Activated naive CD8-positive, alpha-beta T cell treated with anti-CD3 and anti-CD28 coated beads, Interleukin-2, amount 50 U/mL, for 16 hours (primary cell): Measurements from ENCODE around the gene STT3B.
"Not testable (repeated sequence)": the region's sequence is repeated elsewhere in the genome, so short reads cannot be mapped to it uniquely, and the experiment has no call there.

Experiments used
- DNase-seq: peaks from one replicate; pipeline ENCODE4 v3.0.0-alpha.2; 2020; ENCODE audit warnings: low read depth, low spot score

STT3B gene

GRCh38 chr3:31600431-31600830 is 67.7 kb downstream of the STT3B start:
- no peak for DNase-seq

GRCh38 chr3:31605333-31605732 is 72.6 kb downstream of the STT3B start:
- not testable (repeated sequence) for DNase-seq

DNA sequence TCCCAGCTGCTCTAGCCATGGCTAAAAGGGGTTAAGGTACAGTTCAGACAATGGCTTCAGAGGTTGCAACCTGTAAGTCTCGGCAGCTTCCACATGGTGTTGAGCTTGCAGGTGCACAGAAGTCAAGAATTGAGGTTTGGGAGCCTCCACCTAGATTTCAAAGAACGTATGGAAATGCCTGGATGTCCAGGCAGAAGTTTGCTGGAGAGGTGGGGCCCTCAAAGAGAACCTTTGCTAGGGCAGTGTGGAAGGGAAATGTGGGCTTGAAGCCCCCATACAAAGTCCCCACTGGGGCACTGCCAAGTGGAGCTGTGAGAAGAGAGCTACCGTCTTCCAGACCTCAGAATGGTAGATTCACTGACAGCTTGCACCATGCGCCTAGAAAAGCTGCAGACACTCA is 73.7 kb downstream of the STT3B start:
- no peak for DNase-seq

DNA sequence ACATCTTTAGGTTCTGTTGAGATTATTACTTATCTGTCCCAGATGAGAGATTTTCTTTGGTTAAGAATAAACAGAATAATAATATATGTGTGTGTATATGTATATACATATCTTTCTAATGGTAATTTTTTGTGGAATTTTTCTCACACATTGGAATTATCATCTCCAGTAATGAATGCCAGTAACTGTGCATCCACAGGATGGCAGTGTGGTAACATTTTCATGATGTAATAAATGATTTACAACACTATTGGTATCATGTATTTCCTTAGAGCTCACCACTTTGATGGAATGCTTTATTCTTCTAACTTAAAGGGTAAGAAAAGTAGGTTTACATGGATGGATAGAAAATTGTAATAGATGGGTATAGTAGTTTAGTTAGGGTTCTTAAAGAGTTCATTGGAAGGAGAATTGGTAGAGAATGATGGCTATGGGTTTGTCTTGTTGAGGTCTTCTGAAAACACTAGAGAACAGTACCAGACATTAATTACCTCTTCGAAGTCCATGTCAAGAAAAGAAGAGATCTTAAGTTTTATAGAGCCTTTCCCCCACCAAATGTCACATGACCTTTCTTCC is 78.1 kb downstream of the STT3B start:
- DNase-seq: no peak

DNA sequence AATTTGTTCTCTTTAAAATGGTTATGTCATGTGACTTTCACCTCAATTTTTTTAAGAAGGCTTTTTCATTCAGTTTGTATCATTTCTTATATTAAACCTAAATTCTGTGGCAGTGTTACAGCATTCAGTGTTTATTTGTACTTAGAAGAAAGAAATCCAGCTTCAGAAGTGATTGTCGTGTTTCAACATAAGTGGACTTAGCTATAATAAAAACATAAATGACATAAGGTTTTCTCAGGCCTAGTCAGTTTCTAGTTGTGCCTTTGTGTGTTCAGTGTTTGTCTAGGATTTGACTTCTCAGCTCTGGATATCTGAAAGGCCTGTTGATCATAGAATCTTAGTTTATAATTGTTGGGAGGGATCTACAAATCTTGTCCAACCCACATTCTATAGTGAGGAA is 80.5 kb downstream of the STT3B start:
- no peak for DNase-seq

DNA sequence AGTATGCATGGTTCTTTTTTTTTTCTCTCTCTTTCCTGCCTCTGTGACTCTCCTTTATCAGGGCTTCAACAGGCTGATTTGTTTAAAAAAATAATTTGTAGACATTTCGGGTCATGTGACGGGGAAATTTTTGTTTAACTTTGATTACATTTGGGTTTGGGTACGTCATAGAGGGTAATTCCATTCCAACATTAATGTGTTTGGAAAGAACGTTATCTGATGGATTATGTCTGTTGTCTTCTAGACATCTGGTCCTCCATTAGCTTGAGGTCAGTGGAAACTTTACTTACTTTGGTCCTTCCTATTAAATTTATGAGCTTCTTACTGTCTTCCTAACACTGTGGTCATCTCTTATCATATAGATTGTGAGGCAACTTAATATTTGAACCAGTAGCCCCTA is 80.9 kb downstream of the STT3B start:
- DNase-seq: no peak

DNA sequence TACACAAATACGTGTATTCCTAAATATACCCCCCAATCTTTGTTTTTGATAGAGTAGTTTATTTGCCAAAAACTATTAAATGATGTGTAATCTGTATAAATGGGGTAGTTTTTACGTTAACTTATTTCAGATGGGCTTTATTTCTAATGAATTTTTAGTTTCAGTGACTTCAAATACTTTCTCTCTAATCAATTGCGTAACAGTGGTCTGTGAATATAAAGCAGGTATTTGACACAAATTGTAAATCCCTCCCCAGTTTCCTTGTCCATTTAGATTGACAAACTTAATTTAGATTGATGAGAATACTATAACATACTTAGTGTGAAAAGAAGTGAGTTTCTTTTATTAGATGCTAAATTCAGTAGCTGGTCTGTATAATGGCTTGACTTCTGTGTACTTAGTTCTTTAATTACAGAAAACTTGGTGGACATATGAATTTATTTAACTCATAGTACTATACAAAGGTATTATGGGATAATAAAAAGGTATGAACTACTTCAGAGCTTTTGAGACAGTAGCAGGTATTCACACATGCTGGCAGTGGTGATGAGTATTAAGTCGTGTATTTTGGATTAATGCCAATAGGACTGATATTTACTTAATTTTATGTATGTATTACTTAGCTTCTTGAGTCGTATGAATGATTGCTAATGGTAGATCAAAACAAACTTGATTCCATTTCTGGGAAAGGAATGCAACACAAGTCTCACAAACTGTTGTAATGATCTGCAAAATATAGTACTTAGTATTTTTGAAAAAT is 81.6 kb downstream of the STT3B start:
- no peak for DNase-seq

- DNase-seq: no peak
Observed at GRCh38 chr3:31615071-31615875, 82.5 kb downstream of the STT3B start.

GRCh38 chr3:31616711-31617110 is 84.0 kb downstream of the STT3B start:
- DNase-seq: no peak

- no peak for DNase-seq
Observed at GRCh38 chr3:31620656-31621055, 87.9 kb downstream of the STT3B start.

- DNase-seq: no peak
Observed at GRCh38 chr3:31621314-31621713, 88.6 kb downstream of the STT3B start.

DNA sequence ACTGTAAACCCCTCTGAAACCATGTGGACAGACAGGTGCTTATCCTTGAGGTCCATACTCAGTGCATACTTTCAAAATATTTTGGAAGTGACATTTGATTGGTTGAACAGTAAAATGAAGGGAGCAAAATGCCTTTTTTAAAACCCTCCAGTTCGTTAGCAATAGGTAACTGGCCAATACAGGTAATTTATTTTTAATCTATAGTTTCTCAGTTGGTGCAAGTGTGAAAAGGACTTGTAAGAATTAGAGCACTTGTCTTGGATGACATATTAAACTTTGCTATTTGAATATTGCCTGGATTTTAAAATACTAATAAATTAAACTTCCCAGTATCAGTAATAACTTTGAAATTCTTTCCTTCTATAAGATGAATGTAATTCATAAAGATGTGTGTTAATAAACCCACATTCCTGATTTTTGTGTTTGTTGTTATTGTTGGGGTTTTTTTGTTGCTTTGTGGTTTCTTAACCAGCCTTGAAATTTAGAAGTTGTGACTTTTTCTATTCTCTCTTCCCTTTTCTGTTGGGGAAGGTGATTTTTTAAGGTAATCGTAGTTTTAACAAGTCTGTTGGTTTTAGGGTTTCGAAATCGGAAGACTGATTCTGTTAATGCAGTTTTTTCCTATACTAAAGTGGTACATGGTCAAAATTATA is 90.0 kb downstream of the STT3B start:
- no peak for DNase-seq

DNA sequence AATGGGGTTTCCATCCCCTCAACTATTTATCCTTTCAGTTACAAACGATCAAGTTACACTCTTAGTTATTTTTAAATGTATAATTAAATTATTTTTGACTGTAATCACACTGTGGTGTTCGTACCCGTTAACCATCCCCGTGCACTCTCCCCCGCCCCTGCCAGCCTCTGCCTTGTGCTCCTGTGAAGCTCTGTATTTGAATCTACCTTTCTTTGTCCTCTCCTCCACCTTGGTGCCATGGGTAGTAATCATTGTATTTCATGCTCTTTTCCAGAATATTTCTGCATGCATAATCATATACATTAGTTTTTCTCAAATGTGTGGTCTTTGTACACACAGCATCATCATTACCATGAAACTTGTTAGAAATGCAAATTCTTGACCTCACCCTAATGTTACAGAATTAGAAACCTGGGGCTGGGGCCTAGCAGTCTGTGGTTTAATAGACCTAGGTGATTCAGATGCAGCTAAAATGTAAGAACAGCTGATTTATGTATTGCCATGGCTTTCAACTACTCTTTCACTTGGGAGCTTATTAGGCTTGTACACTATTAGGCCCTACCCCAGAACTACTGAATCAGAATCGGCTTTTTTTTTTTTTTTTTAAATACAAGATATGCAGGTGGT is 91.5 kb downstream of the STT3B start:
- no peak for DNase-seq

DNA sequence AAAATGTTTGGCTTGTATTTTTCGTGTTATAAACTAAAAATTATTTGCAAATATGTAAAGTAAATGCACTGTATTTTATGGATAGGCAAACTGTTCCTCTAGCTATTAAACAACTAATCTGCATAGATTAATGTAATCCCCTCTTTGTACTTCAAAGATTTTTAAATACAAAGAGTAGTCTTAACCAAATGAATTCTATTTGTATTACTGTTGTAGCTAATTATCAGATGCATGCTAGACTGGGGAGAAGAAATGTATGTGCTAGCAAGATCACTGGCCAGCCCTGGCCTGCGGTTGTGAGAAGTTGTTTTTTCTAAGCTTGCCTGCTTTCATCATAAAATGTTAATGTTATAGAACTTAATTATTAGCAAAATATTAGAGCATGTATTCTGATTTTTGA is 92.6 kb downstream of the STT3B start:
- no peak for DNase-seq

DNA sequence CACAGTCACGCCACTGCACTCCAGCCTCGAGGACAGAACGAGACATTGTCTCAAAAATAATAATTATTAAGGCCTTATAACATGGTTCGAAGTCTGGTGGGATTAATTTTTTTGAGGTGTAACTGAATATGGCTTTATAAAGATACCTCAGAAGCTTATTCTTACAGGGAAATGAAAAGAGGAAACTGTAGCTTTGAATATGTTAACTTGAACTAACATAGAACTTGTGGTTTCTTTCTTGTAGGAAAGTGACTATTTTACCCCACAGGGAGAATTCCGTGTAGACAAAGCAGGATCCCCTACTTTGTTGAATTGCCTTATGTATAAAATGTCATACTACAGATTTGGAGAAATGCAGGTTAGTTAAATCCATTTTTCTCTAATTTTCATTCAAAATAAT is 96.3 kb downstream of the STT3B start:
- DNase-seq: no peak

DNA sequence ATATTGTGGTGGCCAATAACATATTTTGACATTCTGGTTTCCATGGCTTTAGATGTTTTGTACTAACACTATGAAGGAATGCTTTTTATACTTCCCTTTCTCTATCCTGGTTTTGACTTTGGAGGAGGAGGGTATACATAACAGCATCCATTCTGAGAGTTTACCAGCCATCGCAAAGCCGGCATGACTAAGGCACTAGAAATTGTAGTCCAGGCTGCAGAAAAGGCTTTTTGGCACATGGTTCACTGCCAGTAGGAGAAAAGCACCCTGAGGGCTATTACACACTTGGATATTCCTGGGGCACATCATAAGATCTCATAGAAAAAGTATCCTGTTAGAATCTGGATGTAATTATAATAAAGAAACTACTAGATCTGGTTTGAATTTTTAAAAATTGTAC is 101.8 kb downstream of the STT3B start:
- DNase-seq: no peak

GRCh38 chr3:31635545-31635944 is 102.8 kb downstream of the STT3B start:
- no peak for DNase-seq

- DNase-seq: no peak
Observed at GRCh38 chr3:31636049-31636448, 103.3 kb downstream of the STT3B start.

DNA sequence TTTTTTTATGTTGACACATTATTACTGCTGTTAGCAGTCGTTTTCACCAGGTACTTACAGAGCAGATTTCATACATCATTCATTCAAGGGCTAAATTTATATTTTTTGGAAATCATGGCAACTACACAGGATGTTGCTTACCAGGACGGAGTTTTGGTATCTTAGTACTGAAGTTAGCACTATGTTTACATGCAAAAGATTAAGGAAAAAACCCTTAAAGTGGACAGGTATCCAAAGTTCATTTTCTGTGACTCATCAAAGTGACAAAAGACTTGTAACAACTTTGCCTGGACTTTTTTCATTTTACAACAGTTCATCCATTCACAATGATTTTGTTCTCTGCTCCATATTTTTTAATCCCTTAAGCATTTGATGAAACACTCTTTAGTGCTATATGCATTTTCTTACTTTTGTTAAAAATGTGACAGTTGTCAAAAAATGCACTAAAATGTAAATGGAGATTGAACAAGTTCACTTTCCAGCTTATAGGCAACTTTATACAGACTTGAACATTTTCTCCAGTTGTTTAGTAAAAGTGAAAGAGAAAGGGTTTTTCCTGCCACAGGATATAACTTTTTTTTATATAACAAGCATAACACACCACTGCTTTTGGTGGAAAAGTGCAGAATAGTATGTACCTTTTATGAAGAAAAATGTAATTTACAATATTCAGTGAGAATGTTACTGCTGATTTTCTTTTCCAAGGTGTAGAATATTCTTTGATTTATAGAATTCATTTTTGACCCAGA is 104.1 kb downstream of the STT3B start:
- DNase-seq: no peak

- DNase-seq: no peak
Observed at GRCh38 chr3:31639828-31640227, 107.1 kb downstream of the STT3B start.

- no peak for DNase-seq
Observed at GRCh38 chr3:31645256-31645655, 112.5 kb downstream of the STT3B start.
